ENCODE results near the gene TIMM10. TPM values are rescaled to one million over a fixed set of nuclear protein-coding genes. Genes with fewer than 3 reads are reported as not detected.

The TIMM10 gene
- total RNA-seq, 5 donors from 2014 or later (not counting 1 experiment from before 2014, with no cell fraction given) = 20.7 to 33.2 (median 26.2) TPM

- Histone ChIP-seq H3K9me3 (no peaks in the 10 kb centered on the region), H3K27me3 (replicated peaks in 1 of 2; ENCODE audit: control insufficient read depth in 2 of 2, extremely low read depth in 1 of 2, insufficient read depth in 2 of 2, low read length in 1 of 2) (no peaks in the 10 kb centered on the region), H3K4me1 (ENCODE audit: control insufficient read depth in 1 of 2, extremely low read depth in 1 of 2, insufficient read depth in 2 of 2, low read length in 2 of 2) (peaks cover 0 to 16% of the 10 kb centered on the region in 2 experiments), H3K27ac (ENCODE audit: low read length) (no peak overlapping the region), H3K36me3 (ENCODE audit: control insufficient read depth in 2 of 2, extremely low read depth in 1 of 2, insufficient read depth in 1 of 2, low read length in 1 of 2) (peaks cover 4 to 23% of the 10 kb centered on the region in 2 donors), H3K4me3 (ENCODE audit: control insufficient read depth in 1 of 2, extremely low read depth in 1 of 2, low read length in 1 of 2) (no peak overlapping the region)
- Mint-ChIP-seq H3K9me3 (no peaks in the 10 kb centered on the region), H3K4me1 (peaks cover 5 to 11% (median 7%) of the 10 kb centered on the region in 3 donors), H3K27me3 (no peaks in the 10 kb centered on the region), H3K4me3 (no peak overlapping the region), H3K27ac (no peak overlapping the region), H3K36me3 (peaks cover 12% of the 10 kb centered on the region)
- ChIA-PET POLR2A (no interaction called here), CTCF (no interaction called here)
- WGBS (ENCODE audit: insufficient coverage) = 97% methylated on average over 9 of the region's 13 CpGs
- DNase-seq (no peak), ATAC-seq (replicated peaks in 1 of 4) (no peak)
These were observed 15.3 kb upstream of the TIMM10 start for GRCh38 chr11:57545883-57546282.

- 100% methylated on average over 2 of the region's 6 CpGs for WGBS (ENCODE audit: insufficient coverage)
- Mint-ChIP-seq H3K9me3 (no peaks in the 10 kb centered on the region), H3K4me1 (peaks cover 5 to 11% (median 7%) of the 10 kb centered on the region in 3 donors), H3K27ac (no peak overlapping the region), H3K36me3 (peaks cover 5% of the 10 kb centered on the region), H3K4me3 (no peak overlapping the region), H3K27me3 (no peaks in the 10 kb centered on the region)
- ChIA-PET POLR2A (interaction anchor here in 1 of 2 donors (0.7 kb wide), 1 partner anchor 112 kb away, joined by 3 read pairs; no protein-coding TSS in a partner anchor), CTCF (no interaction called here)
- no peak for DNase-seq
- Histone ChIP-seq H3K9me3 (no peaks in the 10 kb centered on the region), H3K4me1 (ENCODE audit: control insufficient read depth in 1 of 2, extremely low read depth in 1 of 2, insufficient read depth in 2 of 2, low read length in 2 of 2) (peaks cover 0 to 16% of the 10 kb centered on the region in 2 experiments), H3K4me3 (ENCODE audit: control insufficient read depth in 1 of 2, extremely low read depth in 1 of 2, low read length in 1 of 2) (no peak overlapping the region), H3K27ac (ENCODE audit: low read length) (no peak overlapping the region), H3K36me3 (ENCODE audit: control insufficient read depth in 2 of 2, extremely low read depth in 1 of 2, insufficient read depth in 1 of 2, low read length in 1 of 2) (peaks cover under 1 to 10% of the 10 kb centered on the region in 2 donors), H3K27me3 (replicated peaks in 1 of 2; ENCODE audit: control insufficient read depth in 2 of 2, extremely low read depth in 1 of 2, insufficient read depth in 2 of 2, low read length in 1 of 2) (no peaks in the 10 kb centered on the region)
- no peak for ATAC-seq (replicated peaks in 1 of 4)
These were observed 14.0 kb upstream of the TIMM10 start for GRCh38 chr11:57544566-57544965.

- no peak overlapping the region for H3K4me3 ChIP-seq (ENCODE audit: control insufficient read depth in 1 of 2, extremely low read depth in 1 of 2, low read length in 1 of 2)
- ATAC-seq (replicated peaks in 1 of 4) = no peak
- peaks cover 0 to 16% of the 10 kb centered on the region in 2 experiments for H3K4me1 ChIP-seq (ENCODE audit: control insufficient read depth in 1 of 2, extremely low read depth in 1 of 2, insufficient read depth in 2 of 2, low read length in 2 of 2)
- no peak overlapping the region for H3K27ac Mint-ChIP-seq
- peaks cover 4 to 8% (median 6%) of the 10 kb centered on the region in 3 donors for H3K4me1 Mint-ChIP-seq
- ChIA-PET CTCF (no interaction called here), POLR2A (interaction anchor here in 1 of 2 donors (0.6 kb wide), 1 partner anchor 158 kb away, joined by 3 read pairs; no protein-coding TSS in a partner anchor)
- no peak overlapping the region for H3K27ac ChIP-seq (ENCODE audit: low read length)
- no peak for DNase-seq
- no peak overlapping the region for H3K4me3 Mint-ChIP-seq
- no peaks in the 10 kb centered on the region for H3K9me3 ChIP-seq
- peaks cover 2% of the 10 kb centered on the region for H3K36me3 Mint-ChIP-seq
- H3K27me3 ChIP-seq (replicated peaks in 1 of 2; ENCODE audit: control insufficient read depth in 2 of 2, extremely low read depth in 1 of 2, insufficient read depth in 2 of 2, low read length in 1 of 2) = no peaks in the 10 kb centered on the region
- H3K36me3 ChIP-seq (ENCODE audit: control insufficient read depth in 2 of 2, extremely low read depth in 1 of 2, insufficient read depth in 1 of 2, low read length in 1 of 2) = peaks cover 0 to 4% of the 10 kb centered on the region in 2 donors
- H3K27me3 Mint-ChIP-seq = no peaks in the 10 kb centered on the region
- WGBS (ENCODE audit: insufficient coverage) = 88% methylated on average over 3 of the region's 6 CpGs
- H3K9me3 Mint-ChIP-seq = no peaks in the 10 kb centered on the region
These were observed 13.0 kb upstream of the TIMM10 start for GRCh38 chr11:57543593-57543992.

- H3K36me3 Mint-ChIP-seq = no peaks in the 10 kb centered on the region
- DNase-seq (no peak), ATAC-seq (replicated peaks in 1 of 4) (no peak)
- ChIA-PET CTCF (no interaction called here), POLR2A (no interaction called here)
- no peaks in the 10 kb centered on the region for H3K9me3 ChIP-seq
- no peak overlapping the region for H3K4me3 ChIP-seq (ENCODE audit: control insufficient read depth in 1 of 2, extremely low read depth in 1 of 2, low read length in 1 of 2)
- no peaks in the 10 kb centered on the region for H3K9me3 Mint-ChIP-seq
- no peaks in the 10 kb centered on the region for H3K27me3 ChIP-seq (replicated peaks in 1 of 2; ENCODE audit: control insufficient read depth in 2 of 2, extremely low read depth in 1 of 2, insufficient read depth in 2 of 2, low read length in 1 of 2)
- 98% methylated on average over 4 of the region's 4 CpGs for WGBS (ENCODE audit: insufficient coverage)
- H3K27ac ChIP-seq (ENCODE audit: low read length) = no peak overlapping the region
- no peaks in the 10 kb centered on the region for H3K27me3 Mint-ChIP-seq
- peaks cover 2 to 6% (median 3%) of the 10 kb centered on the region in 3 donors for H3K4me1 Mint-ChIP-seq
- H3K27ac Mint-ChIP-seq = peak overlapping the region in 1 of 2 donors; percentile 4
- peaks cover 0 to 2% of the 10 kb centered on the region in 2 donors for H3K36me3 ChIP-seq (ENCODE audit: control insufficient read depth in 2 of 2, extremely low read depth in 1 of 2, insufficient read depth in 1 of 2, low read length in 1 of 2)
- peaks cover 0 to 9% of the 10 kb centered on the region in 2 experiments for H3K4me1 ChIP-seq (ENCODE audit: control insufficient read depth in 1 of 2, extremely low read depth in 1 of 2, insufficient read depth in 2 of 2, low read length in 2 of 2)
- H3K4me3 Mint-ChIP-seq = no peak overlapping the region
These were observed 12.0 kb upstream of the TIMM10 start for GRCh38 chr11:57542582-57542981.

GRCh38 chr11:57541169-57541568, 10.6 kb upstream of the TIMM10 start:
- H3K4me1 Mint-ChIP-seq = peaks cover 0 to 6% (median 0%) of the 10 kb centered on the region in 3 donors
- Histone ChIP-seq H3K4me3 (ENCODE audit: control insufficient read depth in 1 of 2, extremely low read depth in 1 of 2, low read length in 1 of 2) (no peak overlapping the region), H3K4me1 (ENCODE audit: control insufficient read depth in 1 of 2, extremely low read depth in 1 of 2, insufficient read depth in 2 of 2, low read length in 2 of 2) (no peaks in the 10 kb centered on the region), H3K27ac (ENCODE audit: low read length) (no peak overlapping the region), H3K27me3 (replicated peaks in 1 of 2; ENCODE audit: control insufficient read depth in 2 of 2, extremely low read depth in 1 of 2, insufficient read depth in 2 of 2, low read length in 1 of 2) (no peaks in the 10 kb centered on the region), H3K36me3 (ENCODE audit: control insufficient read depth in 2 of 2, extremely low read depth in 1 of 2, insufficient read depth in 1 of 2, low read length in 1 of 2) (peaks cover 0 to 2% of the 10 kb centered on the region in 2 donors), H3K9me3 (no peaks in the 10 kb centered on the region)
- H3K9me3 Mint-ChIP-seq = no peaks in the 10 kb centered on the region
- ChIA-PET CTCF (interaction anchor here in 1 of 2 donors (0.7 kb wide), 1 partner anchor 145 kb away, joined by 3 read pairs; no protein-coding TSS in a partner anchor), POLR2A (no interaction called here)
- WGBS (ENCODE audit: insufficient coverage) = 100% methylated on average over 2 of the region's 5 CpGs
- no peaks in the 10 kb centered on the region for H3K36me3 Mint-ChIP-seq
- H3K27ac Mint-ChIP-seq = no peak overlapping the region
- no peak overlapping the region for H3K4me3 Mint-ChIP-seq
- H3K27me3 Mint-ChIP-seq = no peaks in the 10 kb centered on the region
- no peak for DNase-seq
- no peak for ATAC-seq (replicated peaks in 1 of 4)

GRCh38 chr11:57539342-57539741, 8.8 kb upstream of the TIMM10 start:
- no peak for ATAC-seq (replicated peaks in 1 of 4)
- Mint-ChIP-seq H3K27me3 (no peaks in the 10 kb centered on the region), H3K4me3 (no peak overlapping the region), H3K27ac (no peak overlapping the region), H3K4me1 (peaks cover 0 to 6% (median 0%) of the 10 kb centered on the region in 3 donors), H3K36me3 (no peaks in the 10 kb centered on the region), H3K9me3 (no peaks in the 10 kb centered on the region)
- H3K27ac ChIP-seq (ENCODE audit: low read length) = no peak overlapping the region
- H3K4me3 ChIP-seq (ENCODE audit: control insufficient read depth in 1 of 2, extremely low read depth in 1 of 2, low read length in 1 of 2) = no peak overlapping the region
- H3K4me1 ChIP-seq (ENCODE audit: control insufficient read depth in 1 of 2, extremely low read depth in 1 of 2, insufficient read depth in 2 of 2, low read length in 2 of 2) = no peaks in the 10 kb centered on the region
- WGBS (ENCODE audit: insufficient coverage) = 75% methylated on average over 1 of the region's 1 CpG
- ChIA-PET CTCF (interaction anchor here in 1 of 2 donors (0.6 kb wide), 2 partner anchors 24 to 46 kb away, joined by 4 read pairs; no protein-coding TSS in a partner anchor), POLR2A (no interaction called here)
- H3K27me3 ChIP-seq (replicated peaks in 1 of 2; ENCODE audit: control insufficient read depth in 2 of 2, extremely low read depth in 1 of 2, insufficient read depth in 2 of 2, low read length in 1 of 2) = no peaks in the 10 kb centered on the region
- no peaks in the 10 kb centered on the region for H3K36me3 ChIP-seq (ENCODE audit: control insufficient read depth in 2 of 2, extremely low read depth in 1 of 2, insufficient read depth in 1 of 2, low read length in 1 of 2)
- DNase-seq = no peak
- no peaks in the 10 kb centered on the region for H3K9me3 ChIP-seq
